Activated CD8-positive, alpha-beta memory T cell treated with anti-CD3 and anti-CD28 coated beads for 1 hour (primary cell): ENCODE data around the gene CLPTM1.
"Not testable (repeated sequence)": the region's sequence is repeated elsewhere in the genome, so short reads cannot be mapped to it uniquely, and the experiment has no call there.

Source experiments
- DNase-seq, 2 donors: peaks; one replicate each; pipeline ENCODE4 v3.0.0-alpha.2; 2020; ENCODE audit warnings: low read depth in 1 of 2; ENCODE audit errors: extremely low read depth in 1 of 2

The CLPTM1 gene

GRCh38 chr19:44973982-44974735, 19.0 kb downstream of the CLPTM1 start:
- no peak for DNase-seq

GRCh38 chr19:44974857-44975256, 19.7 kb downstream of the CLPTM1 start:
- DNase-seq, result no peak

GRCh38 chr19:44975444-44975843, 20.3 kb downstream of the CLPTM1 start:
- DNase-seq, result no peak

GRCh38 chr19:44984005-44984404, 28.8 kb downstream of the CLPTM1 start:
- no peak for DNase-seq

- DNase-seq, result no peak
Observed at GRCh38 chr19:44985445-44985844, 30.3 kb downstream of the CLPTM1 start.

- DNase-seq, result no peak
Observed at GRCh38 chr19:44986389-44986788, 31.2 kb downstream of the CLPTM1 start.

GRCh38 chr19:44987148-44987675, 32.0 kb downstream of the CLPTM1 start:
- DNase-seq, result no peak

GRCh38 chr19:44988273-44988672, 33.1 kb downstream of the CLPTM1 start:
- DNase-seq, result no peak

- DNase-seq, result peak; percentile 29 to 39
Observed at GRCh38 chr19:44988896-44989556, 33.8 kb downstream of the CLPTM1 start.

GRCh38 chr19:44990459-44990858, 35.3 kb downstream of the CLPTM1 start:
- DNase-seq, result no peak

- no peak for DNase-seq
Observed at GRCh38 chr19:44990966-44991365, 35.8 kb downstream of the CLPTM1 start.

- no peak for DNase-seq
Observed at GRCh38 chr19:44992336-44993163, 37.4 kb downstream of the CLPTM1 start.

- no peak for DNase-seq
Observed at GRCh38 chr19:44993526-44993925, 38.3 kb downstream of the CLPTM1 start.

- DNase-seq, result no peak
Observed at GRCh38 chr19:44993926-44994537, 38.9 kb downstream of the CLPTM1 start.

GRCh38 chr19:44998025-44998424, 42.8 kb downstream of the CLPTM1 start:
- DNase-seq, result no peak

GRCh38 chr19:44999131-44999925, 44.1 kb downstream of the CLPTM1 start:
- DNase-seq, result not testable (repeated sequence)

GRCh38 chr19:45000665-45001064, 45.5 kb downstream of the CLPTM1 start:
- not testable (repeated sequence) for DNase-seq

- peak; percentile 85 to 98 for DNase-seq
Observed at GRCh38 chr19:45001087-45001739, 46.0 kb downstream of the CLPTM1 start, which contains the start of gene RELB. Gene RELB (plus strand): TSS chr19:45001464. CDS start chr19:45001580, 116 bp downstream.

- no peak for DNase-seq
Observed at GRCh38 chr19:45003485-45003884, 48.3 kb downstream of the CLPTM1 start.
